HG02973 (cell line): Measurements from ENCODE around the gene COMMD3.
"Not testable (repeated sequence)": the region's sequence is repeated elsewhere in the genome, so short reads cannot be mapped to it uniquely, and the experiment has no call there.

Source experiments
- ATAC-seq: cut with Tn5 transposase; IDR thresholded peaks from one replicate; pipeline ENCODE4 v1.9.1; 2021; ENCODE audit warnings: moderate library complexity; ENCODE audit not compliant: unreplicated experiment

Gene COMMD3

DNA sequence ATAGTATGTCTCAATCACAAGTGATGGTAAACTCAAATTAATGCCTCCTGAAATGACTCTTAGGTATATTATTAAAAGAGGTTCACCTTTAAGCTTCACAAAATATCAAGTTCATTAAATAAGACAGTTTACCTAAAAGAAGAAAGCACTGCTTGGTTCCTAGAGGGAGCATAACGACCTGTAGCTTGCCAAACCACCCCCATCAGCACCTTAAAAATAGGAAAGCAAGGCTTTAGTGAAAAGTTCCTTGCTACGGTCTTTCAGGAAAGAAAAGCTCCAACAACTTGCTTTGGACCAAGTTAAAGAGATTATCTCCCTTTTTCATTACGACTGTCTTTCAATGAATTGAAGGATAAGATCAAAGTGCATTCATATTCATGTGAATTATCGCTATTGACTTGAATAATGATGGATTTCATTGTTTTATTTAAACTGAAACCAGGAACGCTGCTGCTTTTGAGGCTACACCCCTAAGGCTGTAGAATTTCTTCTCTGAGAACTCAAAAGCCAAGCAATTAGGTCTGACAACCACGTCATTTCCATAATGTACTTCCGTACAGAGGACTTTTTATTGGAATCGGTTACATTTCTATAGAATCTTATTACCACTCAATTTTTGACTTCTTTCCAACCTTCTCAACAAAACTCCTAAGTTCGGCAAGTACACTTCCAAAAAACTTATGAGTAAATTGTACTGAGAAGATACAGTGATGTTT lies 22.2 kb downstream of the COMMD3 start:
- no peak for ATAC-seq

DNA sequence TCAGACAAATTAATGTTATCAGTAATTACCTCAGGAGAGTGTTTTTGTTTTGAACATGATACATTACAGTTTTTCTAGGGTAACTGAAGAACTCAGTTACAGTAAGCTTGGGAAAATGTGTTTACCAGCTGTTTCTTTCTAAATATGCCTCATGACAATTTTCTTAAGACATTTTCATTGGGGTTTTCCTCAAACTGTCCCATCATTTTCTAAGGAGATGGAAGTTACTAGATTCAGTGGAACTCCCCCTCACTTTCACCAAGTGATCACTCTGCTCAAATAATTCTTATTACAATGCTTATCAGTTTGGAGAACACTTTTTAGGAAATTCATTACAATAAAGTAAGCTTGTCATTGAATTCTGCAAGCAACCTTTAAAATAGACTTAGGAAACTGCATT lies 22.7 kb downstream of the COMMD3 start:
- ATAC-seq = no peak

DNA sequence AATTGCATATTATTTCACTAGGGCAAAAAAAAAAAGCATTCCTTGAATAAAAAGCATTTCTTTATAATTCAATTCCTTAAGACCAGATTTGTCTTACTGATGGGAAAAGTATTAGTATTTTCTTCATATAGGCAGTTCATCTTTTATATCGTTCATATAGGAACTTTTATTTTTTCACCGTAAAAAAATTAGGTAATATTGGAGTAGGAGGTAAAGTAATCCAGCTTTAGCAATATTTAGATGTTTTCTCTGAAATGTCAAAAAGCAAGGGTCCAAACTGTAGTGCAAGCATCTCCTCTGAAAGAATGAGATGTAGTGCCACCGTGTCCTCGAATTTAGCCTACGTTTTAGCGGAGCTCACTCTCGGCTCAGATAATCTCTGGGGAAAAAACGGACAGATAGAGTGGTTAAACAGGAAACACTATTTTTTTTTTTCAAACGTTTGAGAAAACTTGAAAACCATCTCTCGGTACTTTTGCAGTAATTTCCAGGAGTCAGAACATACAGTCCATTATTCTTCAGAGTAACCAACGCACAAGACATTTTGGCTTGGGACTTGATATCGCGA lies 23.7 kb downstream of the COMMD3 start:
- no peak for ATAC-seq

DNA sequence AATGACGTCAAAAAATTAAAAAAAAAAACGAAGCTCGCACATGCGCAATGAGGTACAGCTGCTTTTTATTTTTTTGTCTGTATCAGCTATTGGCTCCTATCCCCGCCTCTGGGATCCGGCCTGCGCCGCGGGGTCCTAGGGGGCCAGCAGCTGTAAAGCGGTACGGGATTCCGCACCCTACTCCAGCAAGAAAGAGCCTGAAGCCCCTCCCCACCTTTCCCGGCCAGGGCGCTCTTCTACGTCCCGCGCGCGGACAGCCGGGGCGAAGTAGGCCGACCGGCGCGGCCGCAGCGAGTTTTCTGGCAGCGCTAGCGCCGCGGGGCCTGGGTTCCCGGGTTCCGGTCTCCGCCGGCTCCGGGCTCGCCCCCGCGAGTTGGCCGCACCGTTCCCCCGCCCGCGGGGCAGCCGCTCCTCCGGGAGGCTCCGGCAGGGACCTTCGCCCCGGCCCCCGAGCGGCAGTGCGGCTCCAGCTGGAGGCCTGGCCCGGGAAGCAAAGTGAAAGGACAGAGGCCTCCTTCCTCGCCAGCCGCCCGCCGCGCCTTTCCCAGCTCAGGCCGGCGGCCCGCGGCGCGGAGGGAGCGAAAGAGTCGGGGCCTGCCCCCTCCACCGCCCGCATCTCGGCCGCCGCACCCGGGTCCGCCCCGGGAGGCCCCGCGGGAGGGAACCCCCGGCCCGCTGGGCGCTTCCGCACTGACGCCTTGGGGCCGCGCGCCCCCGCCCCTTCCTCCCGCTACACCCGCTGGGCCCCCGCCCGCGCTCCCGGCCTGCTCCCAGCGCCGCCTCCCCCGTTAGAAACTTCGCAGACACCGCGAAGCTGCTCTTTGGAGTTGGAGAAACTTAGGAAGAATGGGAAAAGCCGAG lies 24.4 kb downstream of the COMMD3 start:
- peak; percentile 38 for ATAC-seq

DNA sequence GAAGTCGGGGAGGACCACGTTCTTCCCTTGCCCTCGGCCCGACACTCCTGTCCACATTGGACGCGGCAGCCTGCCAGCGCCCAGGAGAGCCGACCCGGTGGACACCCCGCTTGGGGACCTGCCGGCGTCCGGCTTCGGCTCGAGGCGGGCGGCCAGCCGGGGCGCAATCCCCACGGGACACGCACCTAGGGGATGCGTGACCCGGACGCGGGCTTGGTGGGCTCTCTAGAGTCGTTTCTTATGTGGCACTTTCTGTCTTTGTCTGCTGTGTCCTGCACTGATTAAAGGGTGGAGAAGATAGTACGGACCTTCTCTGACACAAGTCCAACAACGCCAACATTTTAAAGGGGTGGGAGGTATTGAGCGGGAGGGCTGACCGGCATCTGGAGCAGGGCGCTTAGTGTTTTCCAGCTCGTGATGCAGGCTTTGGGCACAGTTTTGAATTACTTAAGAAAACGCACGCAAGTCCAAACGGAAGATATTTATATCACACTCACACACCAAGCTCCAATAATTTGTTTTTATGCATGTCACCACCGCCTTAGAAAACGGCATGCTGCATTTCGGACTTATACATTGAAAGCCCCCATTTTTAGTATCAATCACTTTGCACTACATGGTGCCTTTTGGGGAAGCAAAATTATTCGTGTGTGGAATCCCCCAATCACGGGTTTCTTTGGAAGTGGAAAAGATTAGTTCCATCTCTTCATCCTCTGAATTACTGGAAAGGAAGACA lies 25.2 kb downstream of the COMMD3 start:
- ATAC-seq = peak; percentile 16

DNA sequence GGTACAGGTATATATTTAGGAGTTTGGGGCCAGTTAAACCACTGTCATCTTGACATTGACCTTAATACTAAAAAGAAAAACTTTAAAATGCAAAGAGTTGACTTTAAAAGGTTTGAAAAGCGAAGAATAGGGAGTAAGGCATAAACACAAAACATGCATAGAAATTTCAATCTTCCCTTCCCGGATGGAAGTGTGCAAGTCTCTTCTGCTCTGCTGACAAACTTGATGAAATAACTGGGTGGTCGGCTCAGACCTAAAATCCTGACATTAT lies 25.7 kb downstream of the COMMD3 start:
- ATAC-seq = no peak

DNA sequence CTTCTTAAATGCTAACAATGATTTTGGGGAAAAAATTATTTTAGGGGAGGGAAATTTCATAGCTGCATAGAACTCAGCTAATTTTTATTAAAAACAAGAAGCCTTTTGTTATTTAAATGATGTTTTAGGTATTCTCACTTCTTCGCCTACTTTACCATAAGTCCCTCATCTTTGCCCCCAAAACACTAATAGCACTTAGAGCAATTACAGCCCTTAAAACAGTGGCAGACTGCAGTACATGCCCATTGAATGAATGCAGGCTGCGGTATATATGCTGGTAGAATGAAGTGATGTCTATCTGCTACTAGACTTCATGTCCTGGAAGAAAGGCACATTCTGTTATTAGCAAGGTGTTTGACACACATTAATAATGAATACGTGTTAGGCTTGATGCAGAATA lies 26.2 kb downstream of the COMMD3 start:
- no peak for ATAC-seq

DNA sequence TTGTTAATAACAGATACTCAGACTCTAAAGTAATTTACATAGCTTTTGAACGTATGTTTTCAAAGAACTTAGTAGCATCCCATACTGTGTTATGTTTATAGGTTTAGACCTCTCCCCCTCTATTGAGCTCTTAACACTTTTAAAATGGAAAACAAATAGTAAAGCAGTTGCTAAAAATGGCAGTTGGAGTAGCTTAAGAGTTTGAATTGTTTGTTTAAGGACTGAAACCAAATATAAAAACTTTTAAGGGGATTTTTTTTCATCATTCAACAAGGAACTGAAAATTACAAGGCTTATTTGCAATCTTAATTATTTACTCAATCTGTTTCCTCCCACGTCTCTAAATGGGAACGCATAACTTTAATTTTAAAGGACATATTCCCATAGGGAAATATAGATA lies 27.5 kb downstream of the COMMD3 start:
- ATAC-seq = no peak

DNA sequence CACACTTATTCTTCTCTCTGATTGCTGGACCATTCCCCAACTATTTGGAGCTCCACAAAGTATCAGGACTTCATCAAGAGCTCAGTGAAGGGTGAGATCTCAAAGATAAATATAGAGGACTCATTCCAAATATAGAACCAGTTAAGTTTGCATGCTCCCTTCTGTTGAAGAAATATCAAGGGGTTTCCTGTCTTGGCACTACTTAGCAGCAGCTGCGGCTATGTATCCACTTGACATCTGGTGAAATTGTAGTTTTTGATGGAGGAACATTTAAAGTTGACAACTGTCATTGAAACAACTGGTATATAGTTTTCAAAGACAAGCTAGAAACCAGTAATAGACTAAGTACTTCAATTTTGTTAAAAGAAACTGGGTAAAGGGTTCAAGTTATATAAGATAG lies 28.1 kb downstream of the COMMD3 start:
- ATAC-seq = no peak

DNA sequence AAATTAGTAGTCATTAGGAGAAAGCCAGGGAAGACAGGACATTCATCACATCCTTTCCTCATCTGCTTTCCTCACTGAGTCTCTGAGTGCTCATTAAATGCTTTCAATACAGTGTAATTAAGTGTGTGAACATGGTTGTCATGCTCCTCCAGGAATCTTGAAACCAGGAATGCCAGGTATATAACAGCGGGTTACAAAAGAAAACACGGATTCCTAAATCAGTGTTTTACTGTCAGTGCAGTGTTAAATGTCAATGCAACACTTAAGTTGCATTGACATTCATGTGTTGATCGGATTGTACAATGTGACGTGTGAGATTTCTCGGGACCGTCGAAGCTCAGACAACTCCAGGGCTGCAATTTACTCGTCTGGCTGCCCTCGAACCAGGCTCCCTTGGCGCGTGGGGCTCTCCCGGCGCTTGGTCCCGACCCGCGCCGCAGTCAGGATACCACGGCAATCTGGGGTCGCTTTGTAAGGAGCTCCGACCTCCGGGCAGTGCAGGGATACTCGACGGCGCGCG lies 28.7 kb downstream of the COMMD3 start:
- ATAC-seq = no peak

DNA sequence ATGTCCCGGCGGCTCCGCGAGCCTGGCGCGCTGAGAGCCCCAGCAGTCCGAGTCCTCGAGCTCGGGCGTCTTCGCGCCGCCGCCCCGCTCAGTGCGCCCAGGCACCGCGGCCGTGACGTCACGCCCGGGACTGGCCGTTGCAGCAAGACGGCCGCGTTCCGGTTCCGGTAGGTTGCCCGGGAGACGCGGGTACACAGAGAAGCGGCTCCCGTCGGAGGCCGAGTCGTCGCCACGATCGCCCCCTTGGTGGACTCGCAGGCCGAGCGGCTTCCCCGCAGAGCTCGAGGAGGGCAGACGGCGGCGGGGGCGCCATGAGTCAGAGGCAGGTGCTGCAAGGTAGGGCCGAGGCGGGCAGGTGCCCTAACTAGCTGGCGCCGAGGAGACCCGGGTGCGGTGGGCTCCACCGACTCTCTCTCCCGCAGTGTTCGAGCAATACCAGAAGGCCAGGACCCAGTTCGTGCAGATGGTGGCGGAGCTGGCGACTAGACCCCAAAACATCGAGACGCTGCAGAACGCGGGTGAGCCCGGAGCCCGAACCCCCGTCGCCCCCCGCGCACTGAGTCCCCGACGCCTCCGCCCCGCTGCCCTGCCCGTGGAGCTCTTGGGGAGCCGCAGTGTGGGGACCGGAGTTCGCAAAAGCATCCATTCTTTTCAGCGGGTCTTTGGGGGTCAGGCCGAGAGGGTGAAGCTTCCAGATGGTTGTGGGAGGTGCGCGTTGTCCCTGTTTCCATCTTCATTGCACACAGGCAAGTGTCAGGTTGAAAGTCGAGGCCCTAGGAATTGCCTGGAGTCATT lies 29.3 kb downstream of the COMMD3 start, which contains the start of gene SPAG6:
SPAG6 (plus strand) TSS at position 196 of the 795 bp plus-strand sequence; CDS start at position 312, 116 bp downstream.
- no peak for ATAC-seq

DNA sequence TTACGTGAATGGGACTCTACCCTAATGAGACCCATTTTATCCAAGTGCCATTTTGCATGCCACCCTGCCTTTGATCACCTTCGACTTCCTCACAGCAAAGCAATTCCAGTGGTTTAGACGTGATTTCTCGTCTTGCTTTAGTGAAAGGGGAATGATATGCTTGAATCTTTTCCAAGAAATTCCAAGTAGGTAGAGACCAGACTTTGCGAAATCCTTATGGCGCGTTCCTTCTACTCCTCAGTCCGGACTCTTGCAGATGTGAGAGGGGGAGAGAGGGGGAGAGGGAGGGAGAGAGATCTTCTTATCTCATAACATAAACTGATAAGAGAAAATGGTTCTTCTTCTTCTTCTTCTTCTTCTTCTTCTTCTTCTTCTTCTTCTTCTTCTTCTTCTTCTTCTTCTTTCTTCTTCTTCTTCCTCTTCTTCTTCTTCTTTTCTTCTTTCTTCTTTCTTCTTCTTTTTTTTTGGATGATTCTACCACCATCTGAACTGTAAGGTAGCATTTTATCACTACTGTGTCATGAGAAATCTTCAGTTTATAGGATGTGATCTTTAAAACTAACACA lies 30.0 kb downstream of the COMMD3 start:
- ATAC-seq = no peak

DNA sequence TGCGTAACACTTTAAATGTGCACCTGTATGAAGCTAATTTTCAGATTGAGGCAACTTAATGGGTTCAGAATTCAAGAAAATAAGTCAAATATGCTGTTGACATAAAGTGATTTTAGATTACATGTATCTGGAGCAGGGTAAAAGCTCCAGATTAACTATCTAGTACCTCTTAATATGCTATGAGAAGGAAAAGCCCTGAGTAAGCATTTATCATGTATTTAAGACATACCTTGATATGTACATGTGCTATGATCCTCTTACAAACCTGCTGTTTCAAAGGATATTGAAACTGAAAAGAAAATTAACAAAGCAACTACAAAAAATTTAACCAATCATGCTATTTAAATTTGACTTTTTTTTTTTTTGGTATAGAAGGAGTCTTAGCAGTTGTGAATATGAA lies 33.6 kb downstream of the COMMD3 start:
- ATAC-seq = no peak

DNA sequence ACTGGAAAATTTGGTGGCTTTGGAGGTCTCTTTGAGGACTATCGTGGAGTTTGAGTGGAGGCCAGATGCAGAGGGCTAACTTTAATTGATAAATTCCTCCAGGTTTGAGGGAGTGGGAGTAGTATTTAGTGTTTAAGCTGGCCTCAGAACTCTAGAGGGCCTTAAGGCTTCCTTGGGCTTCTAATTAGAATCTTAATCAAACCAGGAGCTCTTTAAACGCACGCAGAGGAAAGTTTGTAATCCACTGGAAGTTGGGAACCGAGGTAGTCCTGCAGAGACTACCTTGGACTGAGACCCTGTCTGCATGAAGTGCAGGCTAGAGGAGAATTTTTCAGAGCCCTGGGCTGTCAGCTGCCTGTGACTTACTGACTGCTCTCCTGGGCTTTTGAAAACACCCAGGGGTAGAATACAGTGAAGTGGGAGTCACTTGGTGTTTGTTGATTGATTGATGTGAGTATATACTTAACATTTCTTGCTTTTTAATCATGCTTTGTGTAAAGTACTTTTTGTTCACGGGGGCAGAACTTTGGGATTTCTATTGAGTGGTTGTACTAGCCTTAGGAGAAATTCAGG lies 35.0 kb downstream of the COMMD3 start:
- no peak for ATAC-seq

DNA sequence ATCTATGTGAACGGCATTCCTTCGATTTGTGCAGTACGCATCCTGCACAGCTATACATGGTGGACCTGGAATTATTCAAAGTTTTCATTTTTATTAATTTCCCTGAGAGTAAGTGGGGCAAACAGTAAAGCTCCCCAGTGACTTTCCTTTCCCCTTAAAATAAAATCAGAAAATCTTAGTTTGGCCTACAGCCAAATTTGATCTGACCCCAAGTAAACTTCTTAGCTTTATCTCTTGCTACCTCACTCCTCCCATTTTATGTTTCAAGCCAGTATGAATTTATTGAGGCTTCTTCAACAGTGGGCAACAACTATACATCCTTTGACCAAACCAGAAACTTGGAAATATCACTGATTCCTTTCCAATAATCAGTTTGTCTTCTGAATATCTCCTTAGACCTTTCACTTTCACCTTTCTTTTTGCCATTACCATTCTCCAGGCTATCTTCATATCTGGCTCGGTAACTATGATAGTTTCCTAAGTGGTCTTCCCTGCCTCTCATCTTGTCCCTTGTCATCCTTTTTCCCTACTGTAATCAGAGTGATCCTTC lies 40.2 kb downstream of the COMMD3 start:
- ATAC-seq = no peak

DNA sequence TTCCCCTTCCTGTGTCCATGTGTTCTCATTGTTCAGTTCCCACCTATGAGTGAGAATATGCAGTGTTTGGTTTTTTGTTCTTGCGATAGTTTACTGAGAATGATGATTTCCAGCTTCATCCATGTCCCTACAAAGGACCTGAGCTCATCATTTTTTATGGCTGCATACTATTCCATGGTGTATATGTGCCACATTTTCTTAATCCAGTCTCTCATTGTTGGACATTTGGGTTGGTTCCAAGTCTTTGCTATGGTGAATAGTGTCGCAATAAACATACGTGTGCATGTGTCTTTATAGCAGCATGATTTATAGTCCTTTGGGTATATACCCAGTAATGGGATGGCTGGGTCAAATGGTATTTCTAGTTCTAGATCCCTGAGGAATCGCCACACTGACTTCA lies 41.6 kb downstream of the COMMD3 start:
- ATAC-seq = not testable (repeated sequence)

DNA sequence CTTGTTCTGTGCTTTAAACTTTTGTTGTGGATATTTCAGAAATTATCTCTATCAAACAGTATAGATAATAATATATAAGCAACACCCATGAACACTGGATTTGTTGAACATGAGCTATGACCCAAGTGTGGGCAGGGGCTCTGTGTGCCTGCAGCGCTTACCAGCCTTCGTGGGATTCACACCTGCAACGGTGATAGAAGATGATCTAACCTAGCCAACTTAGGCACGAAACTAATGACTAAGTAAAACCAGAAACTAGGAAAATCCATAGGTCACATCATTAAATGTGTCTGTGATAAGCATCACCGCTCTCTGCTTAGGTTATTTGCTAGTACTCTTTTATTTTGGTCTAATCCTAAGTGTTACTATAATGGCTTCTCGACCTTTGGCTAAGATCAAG lies 47.1 kb downstream of the COMMD3 start:
- no peak for ATAC-seq

DNA sequence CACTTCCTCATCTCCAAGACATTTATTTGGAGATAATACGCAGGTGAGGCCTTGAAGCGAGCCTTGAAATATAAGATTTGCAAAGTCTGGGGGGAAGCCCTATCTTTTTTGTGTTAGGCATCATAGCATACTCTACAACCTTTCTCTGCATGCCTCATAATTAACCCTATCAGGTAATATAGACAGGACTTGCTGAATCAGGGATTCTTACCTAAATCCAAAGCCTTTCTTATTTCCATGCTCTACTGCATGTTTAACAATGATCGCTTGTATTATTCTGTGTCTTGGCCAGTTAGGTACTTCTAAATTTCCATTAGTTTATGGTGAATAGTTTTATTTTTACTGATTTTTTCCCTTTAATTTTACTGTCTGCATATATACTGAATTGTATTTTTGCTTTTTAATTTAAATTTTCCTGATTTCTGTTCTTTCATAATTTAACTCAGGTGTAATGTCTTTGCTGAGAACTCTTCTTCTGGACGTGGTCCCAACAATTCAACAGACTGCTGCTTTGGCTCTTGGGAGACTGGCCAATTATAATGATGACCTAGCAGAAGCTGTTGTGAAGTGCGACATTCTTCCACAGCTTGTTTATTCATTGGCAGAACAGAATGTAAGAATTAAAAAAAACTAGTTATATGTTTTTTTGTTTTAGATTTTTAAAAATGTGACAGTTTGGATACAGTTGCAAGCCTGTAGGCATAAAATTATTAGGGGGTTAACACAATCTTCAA lies 48.4 kb downstream of the COMMD3 start:
- no peak for ATAC-seq

DNA sequence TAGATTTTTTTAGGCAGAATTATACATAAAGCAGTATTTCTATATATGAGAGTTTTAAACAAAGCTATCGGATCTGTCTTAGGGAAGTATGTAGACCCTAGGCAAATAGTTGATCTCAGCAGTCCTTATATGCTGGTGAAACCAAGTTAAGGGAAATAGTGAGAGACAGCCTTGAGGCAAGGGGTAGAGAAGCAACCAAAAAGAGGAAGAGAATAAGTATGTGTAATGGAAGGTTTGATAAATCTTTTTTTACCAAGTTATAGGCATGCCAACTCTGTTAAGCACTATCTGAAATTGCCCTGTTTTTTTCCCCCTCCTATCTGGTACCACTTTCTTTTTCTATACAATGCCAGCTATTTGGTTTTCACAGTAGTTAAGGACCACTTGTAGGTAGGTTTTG lies 49.0 kb downstream of the COMMD3 start:
- ATAC-seq = no peak
